NCI-H82 treated with DMSO at 0.1 percent for 48 hours (cell line): Measurements from ENCODE around the gene GABRB1.
A peak's percentile ranks its signal among the peaks of the same experiment; 100 is the strongest.

ENCODE experiments used
- DNase-seq: peaks from one replicate; lab custom pipeline; 2025; ENCODE audit not compliant: unreplicated experiment; lab: John Stamatoyannopoulos, UW

GABRB1 gene

DNA sequence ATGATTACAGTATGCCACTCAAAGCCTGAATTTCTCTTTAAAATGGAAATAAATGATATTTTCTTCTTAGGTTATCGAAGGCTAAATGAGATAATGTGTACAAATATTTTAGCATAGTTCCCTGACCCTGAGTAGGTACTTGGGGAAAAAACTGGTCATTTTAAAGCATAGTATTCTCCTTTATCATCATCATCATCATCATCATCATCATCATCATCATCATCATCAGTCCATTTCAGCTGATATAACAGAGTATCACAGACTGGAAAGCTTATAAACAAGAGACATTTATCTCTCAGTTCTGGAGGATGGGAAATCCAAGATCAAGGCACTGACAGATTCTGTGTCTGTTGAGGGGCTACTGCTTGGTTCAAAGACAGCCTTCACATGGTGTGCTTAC lies 13.9 kb downstream of the GABRB1 start:
- no peak for DNase-seq

DNA sequence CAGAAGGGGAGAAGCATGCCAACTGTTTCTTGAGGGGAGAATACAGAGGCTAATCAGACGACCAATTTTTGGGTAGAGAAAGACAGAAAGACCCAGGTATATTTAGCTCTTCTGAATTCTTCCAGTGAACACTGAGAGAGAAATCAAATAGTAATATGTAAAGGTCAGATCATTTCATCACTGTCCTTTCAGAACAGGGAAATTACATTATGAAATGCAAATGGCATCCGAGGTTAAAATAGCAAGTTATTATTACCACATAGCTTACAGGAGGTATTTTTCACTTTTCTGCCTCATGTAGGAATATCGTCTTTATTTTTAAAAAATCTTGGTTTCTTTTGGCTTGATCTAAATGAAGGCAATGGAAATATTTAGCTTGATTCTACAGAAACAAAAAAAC lies 18.0 kb downstream of the GABRB1 start:
- no peak for DNase-seq

DNA sequence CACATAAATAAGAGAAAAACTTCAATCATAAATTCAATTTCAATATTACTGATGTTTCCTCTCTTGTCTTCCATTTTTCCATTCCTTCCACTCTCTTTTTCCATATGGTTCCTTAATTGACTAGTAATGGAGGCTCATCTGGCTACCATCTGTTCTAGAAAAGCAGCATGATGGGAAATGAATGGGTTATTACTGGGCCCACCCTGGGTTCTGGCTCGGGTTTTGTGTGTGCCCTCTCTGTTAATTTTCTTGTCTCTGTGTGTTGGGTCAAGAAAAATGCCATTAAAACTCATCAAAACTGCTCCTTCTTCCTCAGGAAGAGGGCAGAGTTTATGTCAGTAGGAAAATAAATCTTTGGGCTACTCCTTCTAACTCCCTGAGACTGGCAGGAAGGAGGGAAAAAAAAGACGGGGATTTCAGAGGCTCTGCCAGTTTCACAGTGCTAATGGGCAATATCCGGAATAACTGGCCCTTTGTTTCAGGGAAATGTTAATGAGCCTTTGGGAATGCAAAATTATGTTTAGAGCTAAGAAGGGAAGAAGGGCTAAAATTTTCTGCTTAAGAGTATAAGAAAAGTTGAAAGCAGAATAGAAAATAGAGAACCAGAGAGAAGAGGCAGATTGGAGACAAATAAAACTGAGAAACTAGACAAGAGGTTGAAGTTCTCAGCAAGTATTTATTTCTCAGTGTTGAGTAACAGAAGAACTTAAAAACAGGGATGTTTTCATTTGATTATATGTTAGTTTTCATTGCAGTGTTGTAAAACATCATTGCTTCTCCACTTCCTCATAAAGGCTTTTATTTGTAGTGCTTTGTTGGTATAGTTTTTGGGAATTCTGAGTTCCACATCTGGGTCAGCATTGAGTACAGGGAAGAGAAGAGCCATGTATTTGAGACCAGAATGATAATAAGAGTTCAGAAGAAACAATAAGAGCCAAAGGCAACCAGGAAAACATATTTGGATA lies 19.7 kb downstream of the GABRB1 start:
- no peak for DNase-seq

DNA sequence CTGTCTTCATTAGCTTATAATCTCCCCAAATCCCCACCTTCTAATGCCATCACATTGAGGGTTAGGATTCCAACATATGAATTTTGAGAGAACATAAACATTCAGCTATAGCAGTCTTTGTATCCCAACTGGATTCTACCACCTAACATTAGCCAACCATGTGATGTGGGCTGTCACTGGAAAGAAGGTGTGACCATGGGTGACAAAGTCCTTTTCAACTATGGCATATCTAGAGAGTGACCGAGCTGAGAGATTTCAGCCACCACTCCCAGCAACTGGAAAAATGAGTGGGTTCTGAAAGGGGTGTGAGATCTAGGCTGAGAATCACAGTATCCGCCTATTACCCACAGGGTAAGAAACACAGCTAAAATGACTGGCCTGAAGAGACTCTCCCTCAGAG lies 22.1 kb downstream of the GABRB1 start:
- DNase-seq = no peak

DNA sequence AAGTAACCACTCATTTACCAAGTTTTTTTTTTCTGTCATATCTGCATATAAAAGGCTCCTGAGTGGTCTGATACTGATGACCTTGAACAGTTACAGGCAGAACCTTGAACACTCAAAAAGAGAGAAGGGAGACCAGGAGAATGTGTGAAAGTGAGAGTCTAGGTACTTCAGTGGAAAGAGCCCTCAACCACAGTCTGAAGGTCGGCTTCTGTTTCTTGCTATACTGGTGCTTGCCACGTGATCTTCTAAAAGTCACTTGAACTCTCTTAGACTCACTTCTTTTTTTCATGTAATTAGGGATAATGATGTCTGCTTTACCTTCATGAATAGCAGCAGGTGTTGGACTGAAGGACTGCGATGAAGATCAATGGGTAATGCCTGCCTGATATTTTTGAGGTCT lies 22.8 kb downstream of the GABRB1 start:
- DNase-seq = no peak

DNA sequence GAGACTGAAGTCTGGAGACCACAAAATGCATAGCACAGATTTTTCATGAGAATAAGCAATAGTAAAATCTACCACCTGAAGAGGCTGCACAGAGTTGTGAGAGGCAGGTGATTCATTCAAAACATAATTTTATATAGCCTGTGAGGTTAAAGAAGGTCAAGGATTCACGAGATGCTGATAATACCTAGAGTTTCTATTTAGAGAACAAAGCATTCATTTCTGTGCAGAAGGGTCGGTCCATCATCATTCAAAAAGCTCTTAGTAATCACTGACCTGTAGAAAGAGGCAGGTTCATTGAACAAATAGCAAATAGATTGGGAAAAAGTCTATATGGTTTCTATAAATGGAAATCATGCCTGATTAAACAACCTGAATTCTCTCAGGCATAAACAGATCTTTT lies 26.6 kb downstream of the GABRB1 start:
- no peak for DNase-seq

DNA sequence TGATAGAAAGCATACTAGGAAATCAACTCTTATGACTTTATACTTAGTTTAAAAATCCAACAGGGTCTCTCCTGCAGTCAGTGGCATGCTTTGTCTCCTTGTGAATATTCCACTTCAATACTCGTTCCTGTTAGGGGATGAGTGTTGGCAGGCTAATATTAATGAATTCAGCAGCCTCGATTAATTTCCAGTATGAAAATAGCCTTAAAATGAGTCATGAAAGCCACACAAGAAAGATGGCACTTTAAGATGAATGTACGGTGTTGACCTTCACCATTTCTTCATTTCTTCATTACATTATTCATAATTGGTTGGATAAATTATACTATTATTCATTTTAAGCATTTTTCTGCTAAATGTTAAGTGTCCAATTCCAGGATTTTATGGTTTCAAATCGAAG lies 29.2 kb downstream of the GABRB1 start:
- no peak for DNase-seq

DNA sequence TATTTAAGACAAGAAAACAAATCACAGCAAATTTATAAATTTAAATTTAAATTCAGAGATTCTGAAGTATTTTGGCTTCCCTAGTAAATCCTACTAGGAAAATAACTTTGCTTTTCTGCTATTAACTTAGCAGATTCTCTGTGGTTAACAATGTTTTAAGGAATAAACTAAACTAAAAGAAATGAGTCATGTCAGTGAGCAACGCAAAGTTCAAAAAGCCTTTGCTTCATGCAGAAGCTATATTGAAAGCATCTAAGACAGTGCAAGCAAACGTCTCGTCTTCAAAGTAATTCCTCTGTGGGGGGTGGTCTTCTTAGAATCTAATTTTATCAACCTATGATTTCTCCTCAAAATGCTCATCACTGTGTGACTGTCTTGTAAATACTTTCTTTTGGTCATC lies 30.1 kb downstream of the GABRB1 start:
- DNase-seq = no peak

DNA sequence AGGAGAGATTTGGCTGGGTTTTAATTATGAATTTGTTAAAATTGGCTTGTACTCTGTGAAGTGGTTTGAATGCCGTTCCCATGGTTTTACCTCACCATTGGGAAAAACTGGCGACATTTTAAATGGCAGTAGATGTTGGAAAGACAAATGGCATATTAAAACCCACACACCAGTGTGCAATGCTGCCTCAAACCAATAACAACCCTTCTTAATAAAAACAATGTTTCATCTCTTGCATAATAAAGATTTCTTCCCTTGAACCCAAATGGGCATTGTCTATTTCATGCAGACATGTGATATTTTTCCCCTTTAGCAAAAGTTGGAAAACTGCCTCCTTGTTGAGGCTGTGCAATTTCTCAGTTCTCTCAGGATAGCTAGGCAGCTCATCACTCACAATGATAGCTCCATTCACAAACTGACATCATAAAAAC lies 33.7 kb downstream of the GABRB1 start:
- no peak for DNase-seq

DNA sequence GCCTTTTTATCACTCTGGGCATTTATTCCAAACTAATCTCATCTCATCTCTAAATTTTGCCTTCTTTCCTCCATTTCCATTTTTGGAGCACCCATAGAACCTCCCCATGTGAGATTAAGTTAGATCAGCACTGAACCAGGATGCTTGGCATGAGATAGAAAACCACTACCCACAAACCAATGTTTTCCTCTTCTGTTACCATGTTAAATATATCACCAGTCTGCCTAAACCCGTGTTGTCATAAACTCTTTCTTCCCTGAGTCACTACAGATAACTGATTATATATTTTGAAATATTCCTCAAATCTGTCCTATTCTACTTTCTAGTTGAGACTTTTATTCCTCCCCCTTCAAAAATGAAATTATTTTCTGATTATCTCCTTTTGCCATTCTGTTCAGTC lies 37.6 kb downstream of the GABRB1 start:
- no peak for DNase-seq

DNA sequence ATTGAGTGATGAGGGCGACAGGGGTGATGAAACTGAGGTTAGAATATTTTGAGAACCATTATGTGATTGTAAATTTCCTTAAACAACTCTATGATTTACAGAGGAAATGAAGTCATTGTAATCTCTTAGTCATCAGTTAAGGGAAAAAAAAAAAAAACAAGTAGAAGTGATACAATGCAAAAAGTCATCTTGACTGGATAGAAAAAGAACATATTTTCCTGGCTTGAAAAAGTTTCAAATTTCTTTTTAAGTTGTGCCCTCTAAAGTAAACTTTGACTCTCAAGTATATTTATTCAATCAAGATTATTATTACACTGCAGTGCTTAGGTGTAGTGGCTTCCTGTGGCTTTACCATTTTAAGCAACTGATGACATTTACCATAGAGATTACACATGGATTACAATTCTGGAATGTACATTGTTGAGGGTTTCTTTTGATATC lies 40.6 kb downstream of the GABRB1 start:
- no peak for DNase-seq

DNA sequence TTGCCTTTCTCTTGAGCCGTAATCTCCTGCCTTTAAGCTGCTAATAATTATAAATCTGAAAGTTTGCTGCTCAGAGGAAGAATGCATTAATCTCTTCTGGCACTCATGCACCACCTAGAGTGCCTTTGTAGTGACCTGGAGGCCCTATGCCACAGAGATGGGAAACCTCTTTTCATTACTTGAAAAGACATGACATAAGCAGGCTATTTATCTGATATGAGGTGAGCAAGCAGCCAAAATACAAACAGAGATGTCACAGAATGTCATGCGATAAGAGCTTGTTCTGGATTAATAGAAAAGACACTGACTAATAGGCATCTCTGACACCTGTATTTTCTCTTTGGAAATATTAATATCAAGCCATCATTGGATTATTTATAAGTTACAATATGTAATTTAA lies 42.3 kb downstream of the GABRB1 start:
- DNase-seq = no peak

DNA sequence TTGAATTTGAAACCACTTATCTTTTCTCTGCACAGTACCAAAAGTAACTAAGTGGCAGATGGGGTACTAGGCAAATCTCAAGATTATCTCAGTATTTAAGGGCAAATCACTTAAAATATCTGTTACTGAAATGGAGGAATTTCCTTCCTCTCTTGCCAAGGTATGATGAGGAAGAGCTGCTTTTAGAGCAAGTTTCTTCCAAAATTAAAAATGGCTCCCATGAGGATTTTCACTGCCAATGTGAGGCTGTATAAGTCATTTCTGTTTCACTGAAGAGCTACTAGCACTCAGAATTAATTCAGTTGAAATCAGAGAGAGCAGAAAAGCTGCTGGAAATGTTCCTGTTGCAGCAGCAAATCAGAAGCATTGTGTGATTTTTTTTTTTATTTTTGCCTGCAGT lies 43.4 kb downstream of the GABRB1 start:
- no peak for DNase-seq

DNA sequence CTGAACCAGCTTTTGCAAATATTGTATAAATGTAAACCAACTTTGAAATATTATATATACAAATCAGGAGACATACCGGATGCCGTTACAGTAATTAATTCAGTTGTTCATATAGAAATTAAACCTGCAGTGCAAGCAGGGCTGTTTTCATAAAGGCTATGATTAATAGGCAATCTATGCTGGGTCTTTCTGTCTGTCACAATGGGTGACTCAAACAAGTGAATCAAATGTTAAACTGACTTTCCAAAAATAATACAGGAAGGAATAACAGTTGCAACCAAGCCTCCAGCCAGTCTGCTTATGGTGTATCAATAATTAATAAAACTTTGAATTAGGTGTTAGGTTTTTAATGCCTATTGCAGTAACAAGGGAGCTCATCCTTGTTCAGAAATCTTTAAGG lies 43.9 kb downstream of the GABRB1 start:
- no peak for DNase-seq

DNA sequence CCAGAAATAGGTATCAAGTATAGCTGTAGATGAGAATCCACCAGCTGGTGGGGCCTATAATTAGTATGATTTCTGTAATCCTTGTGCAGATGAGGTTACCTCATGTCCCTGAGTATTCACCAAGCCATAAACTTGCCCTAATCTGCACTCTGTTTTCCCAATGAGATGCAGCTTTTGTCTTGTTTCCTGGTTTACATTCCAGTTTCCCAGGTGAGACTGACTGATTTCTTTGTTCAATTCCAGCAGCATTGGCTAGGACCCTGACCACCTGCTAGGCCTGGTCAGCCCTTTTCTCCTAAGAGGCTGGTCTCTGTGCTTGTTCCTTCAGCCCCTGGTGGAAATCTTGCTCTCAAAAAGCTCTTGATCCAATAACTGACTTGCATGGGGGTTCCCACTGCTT lies 44.6 kb downstream of the GABRB1 start:
- peak; percentile 87 for DNase-seq

DNA sequence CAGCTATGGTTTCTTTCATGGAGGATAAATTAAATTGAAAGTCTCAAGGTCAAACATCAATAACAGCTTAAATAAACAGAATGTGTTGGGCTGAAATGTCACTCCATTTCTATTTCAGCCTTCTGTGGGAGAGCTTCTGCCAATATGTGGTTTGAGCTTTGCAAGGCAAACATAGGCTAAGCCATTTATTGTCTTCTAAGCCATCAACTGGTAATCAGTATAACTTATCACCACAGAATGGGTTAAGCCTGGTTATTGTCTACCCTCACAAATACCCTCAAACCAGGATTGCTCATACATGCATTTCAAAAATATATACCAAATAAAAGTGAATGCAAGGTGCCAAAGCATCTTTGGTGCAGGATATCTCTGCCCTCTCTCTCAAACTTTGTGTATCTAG lies 52.7 kb downstream of the GABRB1 start:
- no peak for DNase-seq

DNA sequence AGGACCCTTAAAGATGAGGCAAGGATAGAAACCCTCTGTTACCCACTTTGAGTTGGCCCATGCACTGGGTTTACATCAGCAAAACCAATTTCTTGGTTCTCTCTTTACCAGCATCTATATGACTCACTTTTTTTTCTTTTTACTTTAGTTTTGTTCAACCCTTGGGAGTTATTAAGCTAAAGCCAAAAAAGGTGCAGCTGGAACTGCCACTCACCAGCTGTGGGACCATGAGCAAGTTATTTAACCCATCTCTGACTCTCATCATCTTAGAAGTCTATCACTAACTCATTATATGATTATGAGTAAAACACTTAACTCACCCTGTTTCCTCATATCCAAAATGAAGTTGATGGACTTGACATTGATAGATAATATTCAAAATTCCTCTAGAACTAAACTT lies 53.4 kb downstream of the GABRB1 start:
- no peak for DNase-seq

DNA sequence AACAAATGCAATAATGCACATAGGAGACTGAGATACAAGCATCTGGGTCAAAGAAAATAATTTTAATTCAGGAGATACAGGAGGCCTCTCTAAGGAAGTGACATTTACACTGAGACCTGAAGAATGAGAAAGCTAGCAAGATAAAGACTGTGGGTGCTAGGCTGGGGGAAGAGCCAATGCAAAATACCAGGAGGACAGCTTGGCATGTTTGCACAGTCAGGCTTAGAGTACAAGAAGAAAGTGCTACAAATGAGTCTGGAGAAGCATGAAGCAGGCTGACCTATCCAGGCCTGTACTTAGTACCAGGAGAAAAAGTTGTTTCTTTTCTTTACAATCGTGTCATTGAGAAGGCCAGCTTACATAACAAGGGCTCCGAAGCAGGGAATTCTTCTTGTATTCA lies 56.9 kb downstream of the GABRB1 start:
- DNase-seq = peak; percentile 21

DNA sequence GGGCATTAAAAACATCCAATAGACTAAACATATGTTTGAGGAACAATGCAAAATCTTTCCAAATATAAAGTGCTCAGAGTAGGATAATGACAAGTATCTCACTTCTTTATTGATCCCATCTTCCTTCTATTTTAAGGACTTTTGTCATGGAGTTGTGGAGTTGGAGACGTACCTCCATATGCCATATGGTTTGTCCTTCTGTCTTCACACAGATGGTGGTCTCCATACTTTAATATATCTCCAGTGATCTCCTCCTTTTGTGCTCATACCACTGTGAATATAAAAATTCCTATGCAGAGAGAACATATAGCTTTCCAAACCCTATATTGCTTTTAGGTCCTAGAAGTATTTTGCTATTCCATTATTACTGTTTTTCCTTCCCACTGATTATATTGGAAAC lies 64.5 kb downstream of the GABRB1 start:
- no peak for DNase-seq

DNA sequence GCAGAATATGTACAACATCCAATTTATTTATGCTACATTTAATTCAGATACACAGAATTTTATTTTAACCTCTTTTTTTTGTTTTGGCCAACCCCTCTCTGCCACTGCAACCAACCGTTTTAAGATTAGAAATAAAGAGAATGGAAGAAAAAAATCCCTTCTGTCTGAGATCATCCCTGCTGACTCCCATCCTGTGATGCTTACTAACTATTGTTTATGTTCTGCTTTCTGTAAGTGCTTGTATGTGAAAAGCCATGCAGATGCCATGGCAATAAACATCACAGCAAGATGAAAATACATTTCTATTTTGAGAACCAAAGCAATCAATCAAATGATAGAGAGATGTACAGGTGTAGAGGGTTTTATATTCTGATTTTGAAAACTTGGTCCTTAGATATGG lies 70.1 kb downstream of the GABRB1 start:
- no peak for DNase-seq

DNA sequence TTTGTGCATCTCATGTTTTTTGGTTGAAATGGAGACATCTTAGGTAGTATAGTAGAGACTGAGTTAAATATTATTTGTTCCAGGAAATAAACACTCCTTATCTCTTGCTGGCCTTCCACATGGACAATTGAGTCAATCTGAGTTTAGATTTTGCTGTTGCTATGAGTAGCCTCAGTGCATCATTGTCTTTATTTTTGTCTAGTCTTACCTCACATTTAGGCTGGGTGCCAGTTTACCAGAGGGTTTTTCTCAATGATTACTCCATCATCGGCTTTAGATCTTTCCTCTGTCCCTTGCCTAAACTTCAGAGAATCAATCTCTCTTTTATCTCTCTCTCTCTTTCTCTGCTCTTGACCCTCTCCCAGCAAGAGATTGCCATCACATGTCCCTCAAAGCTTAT lies 73.6 kb downstream of the GABRB1 start:
- DNase-seq = no peak

DNA sequence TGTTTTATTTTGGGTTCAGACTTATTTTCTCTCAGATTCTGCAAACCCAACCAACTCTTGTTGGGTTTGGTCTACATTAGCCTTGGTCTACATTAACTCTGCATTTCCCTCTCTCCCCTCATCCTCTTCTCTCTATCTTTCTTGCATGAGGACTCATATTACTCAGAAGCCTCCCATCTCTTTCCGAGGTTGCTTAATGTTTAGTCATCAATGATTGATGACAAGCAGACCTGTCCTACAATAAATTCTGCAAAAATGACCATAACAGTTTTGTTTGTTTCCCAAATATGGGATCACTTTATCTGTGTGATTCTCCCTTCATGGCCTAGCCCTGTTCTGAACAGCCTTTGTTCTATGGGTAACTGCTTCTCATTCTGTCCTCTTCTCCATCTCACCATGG lies 75.2 kb downstream of the GABRB1 start:
- DNase-seq = no peak

DNA sequence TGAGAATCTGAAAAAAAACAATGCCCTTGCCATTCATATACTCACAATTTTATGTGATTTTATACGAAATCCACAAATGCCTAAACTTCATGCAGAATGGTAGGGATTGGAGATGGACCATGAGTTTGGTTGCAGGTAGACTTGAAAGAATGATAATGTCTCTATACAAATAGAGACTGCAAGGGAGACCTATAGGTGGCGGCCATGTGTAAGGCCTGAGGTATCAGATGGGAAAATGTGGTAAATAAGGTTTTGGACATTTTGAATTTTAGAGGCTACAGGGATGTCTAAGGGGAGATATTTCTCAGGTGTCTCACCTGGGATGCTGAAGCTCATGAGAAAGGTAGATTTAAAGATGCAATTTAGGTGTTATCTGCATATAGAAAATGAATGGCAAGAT lies 78.0 kb downstream of the GABRB1 start:
- DNase-seq = no peak
